ENCODE data around the gene ZNF548.

DNA sequence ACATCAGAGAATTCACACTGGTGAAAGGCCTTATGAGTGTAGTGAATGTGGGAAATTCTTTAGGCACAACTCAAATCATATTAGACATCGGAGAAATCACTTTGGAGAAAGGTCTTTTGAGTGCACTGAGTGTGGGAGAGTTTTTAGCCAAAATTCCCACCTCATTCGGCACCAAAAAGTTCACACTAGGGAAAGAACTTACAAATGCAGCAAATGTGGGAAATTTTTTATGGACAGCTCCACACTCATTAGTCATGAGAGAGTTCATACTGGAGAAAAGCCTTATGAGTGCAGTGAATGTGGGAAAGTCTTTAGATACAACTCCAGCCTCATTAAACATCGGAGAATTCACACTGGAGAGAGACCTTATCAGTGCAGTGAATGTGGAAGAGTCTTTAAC lies 31.4 kb downstream of the ZNF548 start:
- TF ChIP-seq, protein P1, sequence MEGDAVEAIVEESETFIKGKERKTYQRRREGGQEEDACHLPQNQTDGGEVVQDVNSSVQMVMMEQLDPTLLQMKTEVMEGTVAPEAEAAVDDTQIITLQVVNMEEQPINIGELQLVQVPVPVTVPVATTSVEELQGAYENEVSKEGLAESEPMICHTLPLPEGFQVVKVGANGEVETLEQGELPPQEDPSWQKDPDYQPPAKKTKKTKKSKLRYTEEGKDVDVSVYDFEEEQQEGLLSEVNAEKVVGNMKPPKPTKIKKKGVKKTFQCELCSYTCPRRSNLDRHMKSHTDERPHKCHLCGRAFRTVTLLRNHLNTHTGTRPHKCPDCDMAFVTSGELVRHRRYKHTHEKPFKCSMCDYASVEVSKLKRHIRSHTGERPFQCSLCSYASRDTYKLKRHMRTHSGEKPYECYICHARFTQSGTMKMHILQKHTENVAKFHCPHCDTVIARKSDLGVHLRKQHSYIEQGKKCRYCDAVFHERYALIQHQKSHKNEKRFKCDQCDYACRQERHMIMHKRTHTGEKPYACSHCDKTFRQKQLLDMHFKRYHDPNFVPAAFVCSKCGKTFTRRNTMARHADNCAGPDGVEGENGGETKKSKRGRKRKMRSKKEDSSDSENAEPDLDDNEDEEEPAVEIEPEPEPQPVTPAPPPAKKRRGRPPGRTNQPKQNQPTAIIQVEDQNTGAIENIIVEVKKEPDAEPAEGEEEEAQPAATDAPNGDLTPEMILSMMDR (conservative IDR thresholded peaks at IDR 0.05) = no peak
- no peak for TF ChIP-seq EZH2 (IDR thresholded peaks at IDR 0.05; ENCODE audit: low read depth)

Measured in PC-9 (cell line).